GM18867 (cell line): ENCODE results near the gene SIRT3.

ENCODE experiments used
- ATAC-seq: cut with Tn5 transposase; IDR thresholded peaks from one replicate; pipeline ENCODE4 v1.9.1; 2021; ENCODE audit warnings: mild to moderate bottlenecking, moderate library complexity; ENCODE audit not compliant: unreplicated experiment

Gene SIRT3

DNA sequence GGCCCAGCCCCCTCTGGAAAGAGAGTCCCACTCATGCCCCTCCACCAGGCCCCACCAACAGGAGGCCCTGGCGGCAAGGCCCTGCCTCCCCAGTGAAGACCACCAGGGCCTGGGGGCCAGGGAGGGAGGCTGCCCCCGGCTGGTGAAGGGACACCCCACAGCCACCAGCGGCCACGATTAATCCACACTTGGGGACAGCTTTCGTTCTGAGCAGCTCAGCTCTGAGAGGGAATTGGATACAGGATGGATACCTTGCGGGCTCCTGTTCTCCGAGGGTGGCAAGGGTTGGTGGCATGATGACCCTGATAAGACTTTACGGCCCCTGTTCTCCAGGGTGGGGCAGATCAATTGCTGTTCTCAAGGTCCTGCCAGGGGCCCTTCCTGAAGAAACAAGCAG is 35.2 kb upstream of the SIRT3 start:
- ATAC-seq: no peak

DNA sequence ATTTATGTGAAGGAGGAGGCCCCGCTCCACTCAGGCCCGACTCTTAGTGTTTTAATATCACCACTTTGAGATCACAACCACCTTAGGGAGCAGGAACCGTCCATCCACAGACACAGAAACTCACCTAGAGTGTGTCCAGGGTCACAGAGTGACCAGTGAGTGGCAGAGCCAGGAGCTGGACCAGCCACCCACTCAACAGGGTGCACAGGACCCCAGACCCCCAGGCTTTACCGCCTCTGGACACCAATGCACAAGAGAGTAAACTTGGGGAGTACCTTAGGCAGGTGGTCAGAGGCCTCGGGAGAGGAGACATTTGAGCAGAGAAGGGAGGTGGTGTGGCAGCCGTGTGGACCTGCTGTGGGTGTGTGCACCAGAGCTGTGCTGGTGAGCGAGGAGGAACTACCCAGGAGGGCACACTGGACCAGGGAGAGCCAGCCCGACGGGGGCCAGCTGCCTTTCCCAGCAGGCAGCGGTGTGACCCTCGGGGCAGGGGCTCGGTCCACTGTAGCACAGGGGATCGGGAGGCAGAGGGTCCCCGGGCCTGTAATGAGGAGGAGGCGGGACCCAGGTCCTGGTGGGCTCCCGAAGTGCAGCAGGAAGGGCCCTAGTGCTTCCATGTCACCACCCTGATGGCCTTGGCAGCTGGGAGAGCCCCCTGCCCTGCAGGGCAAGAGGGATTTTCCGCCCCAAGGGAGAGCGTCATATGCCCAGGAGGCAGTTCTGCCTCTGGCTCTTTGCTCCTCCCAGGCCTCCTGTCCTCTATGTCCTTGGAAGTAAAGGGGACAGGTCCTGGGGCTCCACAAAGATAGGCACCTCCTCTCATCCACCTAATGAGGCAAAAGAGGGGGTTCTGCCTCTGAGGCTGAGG is 34.5 kb upstream of the SIRT3 start:
- no peak for ATAC-seq

DNA sequence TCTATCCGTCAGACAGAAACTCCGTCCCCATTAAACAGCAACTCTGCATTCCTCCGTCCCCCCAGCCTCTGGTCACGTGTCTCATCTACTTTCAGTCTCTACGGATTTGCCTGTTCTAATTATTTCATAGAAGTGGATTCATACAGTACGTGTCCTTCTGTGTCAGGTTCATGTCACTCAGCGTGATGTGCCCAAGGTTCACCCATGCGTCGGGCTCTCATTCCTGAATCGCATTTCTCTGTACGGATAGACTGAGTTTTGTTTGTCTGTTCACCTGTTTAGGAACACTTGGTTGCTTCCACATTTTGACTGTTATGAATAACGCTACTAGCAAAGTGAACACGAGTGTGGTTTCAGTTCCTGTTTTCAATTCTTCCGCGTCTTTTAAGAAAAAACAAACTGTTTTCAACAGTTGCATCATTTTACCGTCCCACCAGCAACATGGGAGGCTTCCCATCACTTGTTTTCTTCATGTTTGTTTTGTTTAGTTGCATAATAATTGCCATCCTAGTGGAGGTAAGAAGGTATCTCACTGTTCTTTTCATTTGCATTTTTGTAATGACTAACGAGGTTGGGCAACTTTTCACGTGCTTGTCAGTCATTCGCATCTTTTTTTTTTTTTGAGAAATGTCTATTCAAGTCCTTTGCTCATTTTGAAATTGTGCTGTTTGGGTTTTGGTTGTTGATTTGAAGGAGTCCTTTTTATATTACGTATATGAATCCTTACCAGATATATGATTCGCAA is 33.2 kb upstream of the SIRT3 start:
- peak; percentile 69 for ATAC-seq

DNA sequence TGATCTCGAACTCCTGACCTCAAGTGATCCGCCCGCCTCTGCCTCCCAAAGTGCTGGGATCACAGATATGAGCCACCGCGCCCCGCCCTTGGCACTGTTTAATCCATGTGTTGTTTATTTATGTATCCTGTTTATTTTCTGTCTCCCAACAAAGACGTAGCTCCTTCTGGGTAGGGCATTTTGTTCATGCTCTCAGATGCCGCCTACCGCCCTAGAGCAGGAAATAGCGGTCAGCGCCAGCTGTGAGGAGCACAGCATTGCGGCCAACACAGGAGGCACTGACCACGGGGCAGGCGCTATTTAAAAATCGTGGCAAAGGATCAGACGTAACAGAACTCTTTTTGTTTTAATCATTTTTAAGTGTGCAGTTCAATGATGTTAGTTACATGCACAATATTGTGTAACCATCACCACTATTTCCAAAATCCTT is 32.6 kb upstream of the SIRT3 start:
- ATAC-seq: peak; percentile 47

DNA sequence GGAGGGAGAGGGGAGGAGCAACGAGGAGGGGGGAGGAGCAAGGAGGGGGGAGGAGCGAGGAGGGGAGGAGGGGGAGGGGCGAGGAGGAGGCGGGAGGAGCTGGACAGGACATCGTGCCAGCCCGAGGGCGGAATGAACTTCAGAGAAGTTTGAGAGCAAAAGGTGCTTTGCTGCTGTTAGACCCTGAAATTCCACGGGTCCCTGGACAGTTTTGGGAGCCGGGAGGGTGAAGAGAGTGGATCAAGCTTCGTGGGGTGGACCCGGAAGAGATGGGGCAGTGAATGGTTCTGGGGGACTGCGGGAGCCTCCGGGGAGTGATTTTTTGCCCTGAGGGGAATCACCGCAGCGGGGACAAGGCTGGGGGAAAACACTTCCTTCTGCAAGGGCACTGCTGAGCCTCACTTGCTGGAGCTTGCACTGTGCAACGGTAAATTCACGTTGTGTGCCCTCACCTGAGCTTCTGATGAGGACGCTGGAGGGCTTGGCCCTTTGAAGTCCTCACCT is 31.4 kb upstream of the SIRT3 start:
- no peak for ATAC-seq

DNA sequence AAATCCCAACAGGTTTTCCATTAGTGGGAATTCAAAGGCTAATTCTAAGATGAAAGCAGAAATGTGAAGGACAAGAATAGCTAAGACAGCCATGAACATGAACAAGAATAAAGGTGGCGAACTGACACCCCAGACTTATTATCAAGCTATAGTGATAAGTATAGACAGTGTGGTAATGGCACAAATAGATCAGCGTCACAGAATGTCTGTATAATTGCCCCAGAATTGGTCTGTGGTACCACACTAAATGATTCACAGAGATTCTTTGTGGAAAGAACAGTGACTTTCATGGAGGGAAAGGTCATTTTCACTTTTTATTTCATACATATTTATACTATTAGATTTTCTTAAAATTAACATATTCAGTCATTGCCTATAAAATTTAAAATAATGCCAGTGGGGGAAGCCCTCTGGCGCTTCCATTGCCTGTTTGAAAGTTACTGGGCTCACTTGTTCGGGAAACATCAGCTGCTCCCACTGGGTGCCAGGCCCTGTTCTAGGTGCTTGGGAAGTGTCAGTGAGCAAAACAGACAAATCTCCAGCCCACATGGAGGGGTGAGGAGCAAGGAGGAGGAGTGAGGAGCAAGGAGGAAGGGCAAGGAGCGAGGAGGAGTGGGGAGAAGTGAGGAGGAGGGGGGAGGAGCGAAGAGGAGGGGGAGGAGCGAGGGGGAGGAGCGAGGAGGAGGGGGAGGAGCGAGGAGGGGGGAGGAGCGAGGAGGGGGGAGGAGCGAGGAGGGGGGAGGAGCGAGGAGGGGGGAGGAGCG is 30.7 kb upstream of the SIRT3 start:
- no peak for ATAC-seq

DNA sequence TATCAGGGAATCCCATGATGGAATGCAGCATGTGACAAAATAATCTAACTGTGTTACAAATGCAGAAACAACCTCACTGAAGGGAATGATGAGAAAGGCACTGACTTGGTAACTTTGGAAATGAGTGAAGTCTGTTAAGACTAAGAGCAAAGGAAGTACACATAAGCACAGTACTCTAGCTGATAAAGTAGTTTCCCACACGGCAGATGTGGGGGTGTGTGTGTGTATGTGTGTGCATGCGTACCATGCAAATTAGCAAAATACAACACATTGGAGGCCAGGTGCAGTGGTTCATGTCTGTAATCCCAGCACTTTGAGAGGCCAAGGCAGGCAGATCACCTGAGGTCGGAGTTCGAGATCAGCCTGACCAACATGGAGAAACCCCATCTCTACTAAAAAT is 25.5 kb upstream of the SIRT3 start:
- no peak for ATAC-seq

DNA sequence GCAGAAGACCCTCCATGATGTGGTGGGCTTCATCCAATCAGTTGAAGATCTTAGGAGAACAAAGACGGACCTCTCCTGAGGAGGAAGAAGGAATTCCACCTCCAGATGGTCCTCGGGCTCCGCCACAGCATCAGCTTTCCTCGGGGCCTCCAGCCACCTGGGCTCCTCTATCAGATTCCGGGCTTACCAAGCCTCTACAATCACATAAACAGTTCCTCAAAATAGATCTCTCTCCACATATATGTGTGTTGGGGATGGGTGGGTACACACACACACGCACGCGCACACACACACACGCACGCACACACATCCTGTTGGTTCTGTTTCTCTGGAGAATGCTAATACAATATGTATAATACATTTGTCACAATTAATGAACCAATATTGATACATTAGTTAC is 23.3 kb upstream of the SIRT3 start:
- no peak for ATAC-seq

DNA sequence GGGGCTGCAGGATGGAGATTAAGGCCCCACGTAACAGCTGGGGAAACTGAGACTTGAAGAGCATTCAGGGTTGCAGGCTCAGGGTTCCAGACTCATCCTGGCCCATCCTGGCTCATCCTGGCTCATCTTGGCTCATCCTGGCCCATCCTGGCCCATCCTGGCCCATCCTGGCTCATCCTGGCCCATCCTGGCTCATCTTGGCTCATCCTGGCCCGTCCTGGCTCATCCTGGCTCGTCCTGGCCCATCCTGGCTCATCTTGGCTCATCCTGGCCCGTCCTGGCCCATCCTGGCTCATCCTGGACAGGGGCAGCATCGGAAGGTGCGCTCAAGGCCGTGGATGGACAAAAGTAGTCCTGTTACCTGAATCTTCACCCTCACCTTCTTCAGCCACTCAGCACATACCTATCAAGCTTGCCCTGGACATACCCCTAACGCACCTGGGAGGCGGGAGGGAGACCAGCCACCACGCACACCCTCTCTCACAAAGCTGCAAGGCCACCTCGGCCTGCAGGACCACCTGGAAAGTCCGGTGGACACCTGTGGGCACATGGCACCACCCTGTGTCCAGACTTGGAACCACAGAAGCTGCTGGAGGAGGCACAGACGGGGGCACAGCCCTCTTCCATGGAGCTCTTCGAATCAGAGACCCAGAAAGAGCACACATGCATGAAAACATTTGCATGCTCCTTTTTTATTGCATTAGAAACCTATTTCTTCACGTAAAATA is 21.8 kb upstream of the SIRT3 start:
- ATAC-seq: no peak

DNA sequence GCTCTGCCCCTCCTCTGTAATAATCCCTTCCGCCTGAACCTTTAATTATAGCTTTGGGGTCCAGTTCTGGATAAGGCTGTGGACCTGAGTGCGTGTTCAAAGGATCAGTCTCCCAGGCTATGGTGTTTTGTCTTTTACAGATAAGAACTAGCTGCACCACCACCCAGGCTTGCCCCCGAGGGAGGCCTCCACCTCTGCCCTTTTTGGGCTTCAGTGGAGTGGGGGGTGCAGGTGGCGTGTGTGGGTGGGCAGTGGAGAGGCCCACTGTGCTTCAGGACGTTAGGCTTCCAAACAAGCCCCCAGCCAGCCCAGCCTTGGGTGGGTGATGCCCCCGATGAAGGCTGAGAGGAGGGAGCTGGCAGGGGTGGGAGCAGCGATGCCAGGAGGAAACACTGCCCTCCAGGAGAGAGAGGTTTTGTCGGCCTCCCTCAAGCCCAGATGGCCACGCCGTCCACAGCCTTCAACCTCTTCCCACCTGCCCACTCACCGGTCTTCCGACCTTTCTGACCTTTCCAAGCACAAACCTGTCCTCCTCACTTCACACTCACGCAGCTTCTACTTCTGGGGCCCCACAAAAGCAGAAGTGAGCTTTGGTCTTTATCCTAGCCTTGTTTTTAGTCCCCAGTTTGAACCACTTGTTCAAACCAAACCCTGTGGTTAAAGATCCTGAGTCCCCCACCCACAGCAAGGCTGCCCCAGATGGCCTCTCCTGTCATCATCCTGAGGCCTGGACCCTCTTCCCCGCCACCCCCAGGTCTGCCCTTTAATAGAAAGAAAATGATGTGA is 21.0 kb upstream of the SIRT3 start:
- ATAC-seq: peak; percentile 55

DNA sequence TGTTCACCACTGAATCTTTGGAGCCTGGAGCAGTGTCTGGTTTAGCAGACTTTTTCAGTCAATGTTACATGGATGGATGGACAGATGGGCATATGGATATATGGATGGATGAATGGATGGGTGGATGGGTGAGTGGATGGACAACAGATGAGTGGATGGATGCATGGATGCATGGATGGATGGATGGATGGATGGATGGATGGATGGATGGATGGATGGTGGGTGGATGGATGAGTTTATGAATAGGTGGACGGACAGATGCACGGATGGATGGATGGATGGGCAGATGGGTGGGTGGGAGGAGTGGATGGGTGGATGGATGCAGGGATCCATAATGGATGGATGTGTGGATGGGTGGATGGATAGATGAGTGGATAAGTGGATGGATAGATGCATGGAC is 19.7 kb upstream of the SIRT3 start:
- no peak for ATAC-seq

DNA sequence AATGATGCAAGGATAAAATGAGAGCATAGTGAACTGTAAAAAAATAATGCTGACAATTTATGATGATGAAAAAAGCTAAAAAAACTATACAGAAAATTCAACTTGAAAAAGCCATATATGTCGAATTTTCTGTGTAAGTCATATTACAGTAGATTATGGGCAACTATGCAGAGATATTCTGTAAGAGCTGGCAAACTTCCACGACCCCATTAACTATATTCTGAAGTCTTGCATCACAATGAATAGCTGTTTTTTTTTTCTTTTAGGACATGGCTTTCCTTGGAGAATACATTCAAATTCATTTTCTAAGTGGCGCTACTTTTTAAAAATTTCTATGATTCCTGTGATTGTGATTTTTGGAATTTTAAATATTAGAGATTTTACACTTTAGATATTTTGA is 19.0 kb upstream of the SIRT3 start:
- ATAC-seq: no peak

DNA sequence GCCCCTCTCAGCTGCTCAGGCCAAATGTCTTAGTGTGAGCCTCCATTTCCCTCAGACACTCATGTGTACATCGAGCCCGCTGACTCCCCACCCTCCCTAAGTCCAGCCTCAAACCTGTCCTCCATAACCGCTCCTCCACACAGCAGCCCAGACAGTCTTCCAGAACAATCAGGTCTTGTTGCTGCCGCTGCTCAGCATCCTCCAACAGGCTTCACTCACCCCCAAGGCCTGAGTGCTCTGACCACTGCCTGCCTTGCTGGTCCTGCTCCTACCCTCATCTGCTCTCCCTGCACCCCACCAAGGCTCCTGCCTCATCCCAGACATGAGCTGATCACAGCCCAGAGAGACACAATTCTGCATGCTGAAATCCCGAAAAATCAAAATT is 17.7 kb upstream of the SIRT3 start:
- no peak for ATAC-seq

DNA sequence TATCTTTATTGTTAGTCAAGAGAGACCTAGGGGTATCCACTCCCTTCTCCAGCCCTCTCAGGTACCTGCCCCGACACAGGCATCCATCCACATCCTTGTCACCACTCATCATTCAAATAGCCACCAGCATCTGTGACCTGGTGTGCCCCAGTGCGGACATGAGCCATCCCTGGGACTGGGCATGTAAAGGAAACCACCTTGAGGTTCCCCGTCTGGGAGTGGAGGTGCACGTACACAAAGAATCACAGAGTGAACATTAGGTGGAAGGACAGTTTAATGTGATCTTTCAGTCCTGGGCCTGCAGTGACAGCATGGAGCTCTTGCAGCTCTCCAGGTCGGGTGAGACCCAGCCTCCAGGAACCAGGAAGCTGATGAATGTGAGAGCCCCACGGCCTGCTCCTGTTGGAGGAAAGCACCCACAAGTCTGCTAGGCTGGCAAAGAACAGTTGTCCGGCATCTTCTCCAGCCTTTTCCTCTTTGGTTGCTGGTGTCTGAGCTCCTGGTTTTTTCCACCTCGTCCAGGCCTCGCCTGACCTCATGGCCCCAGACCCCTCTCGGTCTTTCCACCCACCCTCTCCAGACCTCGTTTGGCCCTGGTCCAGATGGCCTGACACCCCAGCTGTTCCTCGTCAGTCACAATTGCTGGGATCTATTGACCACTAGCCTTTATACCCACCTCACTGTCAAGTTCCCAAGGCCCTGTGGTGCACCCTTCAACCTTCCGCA is 17.2 kb upstream of the SIRT3 start:
- ATAC-seq: no peak

DNA sequence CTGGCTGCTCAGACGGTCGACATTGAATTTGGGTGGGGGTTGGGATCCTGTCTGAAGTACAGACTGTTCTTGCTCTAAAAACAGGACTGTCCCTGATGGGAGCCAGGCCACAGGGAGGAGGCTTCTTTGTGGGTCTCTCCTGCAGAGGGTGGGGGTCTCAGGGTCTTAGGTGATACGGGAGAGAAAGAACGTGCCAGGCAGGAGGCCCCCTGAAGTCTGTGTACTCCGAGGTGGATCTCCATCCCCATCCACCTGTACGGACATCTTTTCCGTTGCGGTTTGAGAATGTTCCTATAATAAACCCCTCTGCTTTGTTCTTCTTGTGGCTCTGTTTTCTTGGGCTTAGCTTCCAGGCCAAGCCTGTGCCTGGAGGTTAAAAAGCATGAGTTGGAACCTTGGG is 16.5 kb upstream of the SIRT3 start:
- no peak for ATAC-seq

DNA sequence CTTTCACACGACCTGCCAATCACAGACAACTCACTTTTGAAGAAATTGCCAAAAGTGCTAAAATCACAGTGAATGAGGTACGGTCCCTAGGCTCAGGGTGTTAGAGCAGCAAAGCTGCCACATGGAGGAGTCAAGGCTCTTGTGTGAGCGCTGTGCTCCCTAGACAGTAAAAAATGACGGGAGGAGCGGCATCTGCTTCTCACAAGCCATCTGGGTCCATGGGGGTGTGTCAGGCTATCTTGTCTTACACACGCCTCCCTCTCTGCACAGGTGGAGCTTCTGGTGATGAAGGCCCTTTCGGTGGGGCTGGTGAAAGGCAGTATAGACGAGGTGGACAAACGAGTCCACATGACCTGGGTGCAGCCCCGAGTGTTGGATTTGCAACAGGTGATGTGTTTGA is 15.4 kb upstream of the SIRT3 start:
- ATAC-seq: no peak

DNA sequence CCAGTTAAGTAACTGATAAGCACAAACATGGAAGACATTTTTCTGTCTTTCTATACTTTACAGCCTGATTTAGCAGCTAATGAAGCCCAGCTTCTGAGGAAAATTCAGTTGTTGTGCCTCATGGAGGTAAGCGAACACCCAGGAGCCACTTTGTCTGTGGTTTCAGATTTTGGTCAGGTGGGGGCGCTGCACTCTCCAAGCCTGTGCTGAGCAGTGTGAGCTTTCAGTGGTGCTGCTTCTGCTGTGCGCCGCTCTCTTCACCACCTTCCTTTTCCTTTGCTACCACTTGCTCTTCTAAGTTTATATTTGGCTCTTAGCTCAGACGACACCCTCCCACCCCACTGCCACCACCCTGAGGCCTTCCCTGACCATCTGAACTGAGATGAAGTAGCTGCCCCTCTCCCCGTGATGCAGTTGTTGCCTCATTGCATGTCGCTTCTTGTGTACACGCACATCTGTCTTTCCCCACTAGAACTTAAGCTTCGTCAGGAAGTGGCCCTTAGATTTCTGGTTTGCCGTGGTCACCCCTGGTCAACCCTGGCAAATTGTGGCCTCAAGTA is 14.7 kb upstream of the SIRT3 start:
- no peak for ATAC-seq

DNA sequence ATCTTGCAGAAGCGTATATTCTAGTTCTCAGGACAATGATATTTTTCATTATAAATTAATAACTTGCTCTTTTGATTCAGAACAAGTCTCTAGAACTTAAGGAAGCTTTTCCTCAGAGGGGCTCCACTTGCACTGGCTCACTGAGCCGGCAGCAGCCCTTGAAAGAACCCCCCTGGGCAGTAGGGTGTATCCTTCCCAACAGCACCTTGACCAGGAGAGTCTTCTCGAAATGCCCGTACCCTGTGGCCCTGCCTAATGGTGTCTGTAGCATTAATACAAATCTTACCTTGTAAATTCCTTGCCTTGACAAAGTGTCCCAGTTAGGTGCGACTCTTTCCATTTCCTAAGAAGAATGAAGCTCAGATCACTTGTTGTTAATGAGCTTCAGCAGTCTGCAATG is 14.1 kb upstream of the SIRT3 start:
- no peak for ATAC-seq

DNA sequence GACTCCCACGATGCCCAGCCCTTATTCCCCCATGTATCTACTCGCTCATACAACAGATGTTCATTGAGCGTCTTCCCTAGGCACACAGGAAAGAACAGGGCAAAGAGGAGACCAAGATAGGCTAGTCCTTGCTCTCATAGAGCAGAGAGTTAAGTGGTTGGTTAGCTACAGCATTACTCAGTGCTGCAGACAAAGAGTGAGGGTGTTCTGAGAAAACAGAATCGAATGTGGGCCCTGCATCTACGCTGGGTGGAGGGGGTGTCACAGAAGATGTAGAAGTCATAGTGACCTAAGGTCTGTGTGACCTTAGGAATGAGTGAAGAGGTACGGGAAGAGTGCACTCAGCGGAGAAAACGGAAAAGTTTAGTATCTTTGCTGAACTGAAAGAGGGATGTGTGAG is 12.9 kb upstream of the SIRT3 start:
- ATAC-seq: no peak
